GM12873 (cell line): ENCODE data around the gene GFRA4.

Source experiments
- CTCF ChIP-seq: IDR thresholded peaks from 2 replicates; pipeline ENCODE4 v1.5.1; 2012; ENCODE audit warnings: low read depth, mild to moderate bottlenecking, moderate library complexity, low read length, control low read depth; ENCODE audit not compliant: insufficient read depth; ENCODE audit errors: missing control alignments

The GFRA4 gene

GRCh38 chr20:3655131-3655405 lies 8.1 kb downstream of the GFRA4 start:
- no peak for TF ChIP-seq CTCF

GRCh38 chr20:3654326-3655130 lies 8.7 kb downstream of the GFRA4 start:
- TF ChIP-seq CTCF, result no peak

GRCh38 chr20:3653921-3654320 lies 9.3 kb downstream of the GFRA4 start:
- no peak for TF ChIP-seq CTCF

GRCh38 chr20:3652676-3653596 lies 10.3 kb downstream of the GFRA4 start:
- no peak for TF ChIP-seq CTCF

GRCh38 chr20:3652221-3652620 lies 11.0 kb downstream of the GFRA4 start:
- no peak for TF ChIP-seq CTCF

- no peak for TF ChIP-seq CTCF
Observed at GRCh38 chr20:3651204-3651962, 11.8 kb downstream of the GFRA4 start.

GRCh38 chr20:3648951-3649350 lies 14.2 kb downstream of the GFRA4 start:
- no peak for TF ChIP-seq CTCF
